Measurements from ENCODE around the gene CIAO2B.
"Not testable (repeated sequence)": the region's sequence is repeated elsewhere in the genome, so short reads cannot be mapped to it uniquely, and the experiment has no call there.

The CIAO2B gene

GRCh38 chr16:66958857-66959703 is 24.9 kb upstream of the CIAO2B start:
- DNase-seq, result no peak
- Histone ChIP-seq H3K4me3 (ENCODE audit: low read depth, low read length) (no peak overlapping the region), H3K27me3 (no peaks in the 10 kb centered on the region), H3K9me3 (no peaks in the 10 kb centered on the region), H3K4me1 (no peaks in the 10 kb centered on the region), H3K36me3 (no peaks in the 10 kb centered on the region)
- TF ChIP-seq CTCF (IDR thresholded peaks at IDR 0.05; ENCODE audit: low read depth, low read length), result no peak

- not testable (repeated sequence) for H3K4me3 ChIP-seq (ENCODE audit: low read depth, low read length); H3K4me1 ChIP-seq; H3K9me3 ChIP-seq; DNase-seq; H3K27me3 ChIP-seq; H3K36me3 ChIP-seq
Observed at GRCh38 chr16:66956154-66956457, 21.9 kb upstream of the CIAO2B start.

- not testable (repeated sequence) for H3K4me1 ChIP-seq, H3K36me3 ChIP-seq
Observed at GRCh38 chr16:66955363-66956153, 21.4 kb upstream of the CIAO2B start.

GRCh38 chr16:66954097-66954659 is 20.0 kb upstream of the CIAO2B start:
- no peaks in the 10 kb centered on the region for H3K36me3 ChIP-seq
- DNase-seq, result peak; percentile 82
- no peaks in the 10 kb centered on the region for H3K27me3 ChIP-seq
- H3K9me3 ChIP-seq, result no peaks in the 10 kb centered on the region
- no peak overlapping the region for H3K4me3 ChIP-seq (ENCODE audit: low read depth, low read length)
- TF ChIP-seq CTCF (IDR thresholded peaks at IDR 0.05; ENCODE audit: low read depth, low read length), result peak; percentile 92
- H3K4me1 ChIP-seq, result no peaks in the 10 kb centered on the region

More at GRCh38 chr16:66955363-66956153, 21.4 kb upstream of the CIAO2B start:
- H3K27me3 ChIP-seq; H3K9me3 ChIP-seq; H3K4me3 ChIP-seq (ENCODE audit: low read depth, low read length); DNase-seq: not testable (repeated sequence)

- no peak for DNase-seq
- TF ChIP-seq CTCF (IDR thresholded peaks at IDR 0.05; ENCODE audit: low read depth, low read length), result no peak
- no peaks in the 10 kb centered on the region for H3K9me3 ChIP-seq
- no peak overlapping the region for H3K4me3 ChIP-seq (ENCODE audit: low read depth, low read length)
- no peaks in the 10 kb centered on the region for H3K27me3 ChIP-seq
- no peaks in the 10 kb centered on the region for H3K4me1 ChIP-seq
- no peaks in the 10 kb centered on the region for H3K36me3 ChIP-seq
Observed at GRCh38 chr16:66953462-66954096, 19.4 kb upstream of the CIAO2B start.

- H3K36me3 ChIP-seq, result no peaks in the 10 kb centered on the region
- no peak for TF ChIP-seq CTCF (IDR thresholded peaks at IDR 0.05; ENCODE audit: low read depth, low read length)
- H3K27me3 ChIP-seq, result no peaks in the 10 kb centered on the region
- H3K4me3 ChIP-seq (ENCODE audit: low read depth, low read length), result no peak overlapping the region
- no peaks in the 10 kb centered on the region; the same call in 1 of the 2 replicates for H3K4me1 ChIP-seq
- DNase-seq, result no peak
- no peaks in the 10 kb centered on the region for H3K9me3 ChIP-seq
Observed at GRCh38 chr16:66952430-66953110, 18.4 kb upstream of the CIAO2B start.

All from BE2C (cell line).